ENCODE results near the gene TMCC3.

GRCh38 chr12:94621662-94622359, 28.5 kb downstream of the TMCC3 start:
- no peak for TF ChIP-seq CTCF (IDR thresholded peaks at IDR 0.05)
- TF ChIP-seq, protein P1, sequence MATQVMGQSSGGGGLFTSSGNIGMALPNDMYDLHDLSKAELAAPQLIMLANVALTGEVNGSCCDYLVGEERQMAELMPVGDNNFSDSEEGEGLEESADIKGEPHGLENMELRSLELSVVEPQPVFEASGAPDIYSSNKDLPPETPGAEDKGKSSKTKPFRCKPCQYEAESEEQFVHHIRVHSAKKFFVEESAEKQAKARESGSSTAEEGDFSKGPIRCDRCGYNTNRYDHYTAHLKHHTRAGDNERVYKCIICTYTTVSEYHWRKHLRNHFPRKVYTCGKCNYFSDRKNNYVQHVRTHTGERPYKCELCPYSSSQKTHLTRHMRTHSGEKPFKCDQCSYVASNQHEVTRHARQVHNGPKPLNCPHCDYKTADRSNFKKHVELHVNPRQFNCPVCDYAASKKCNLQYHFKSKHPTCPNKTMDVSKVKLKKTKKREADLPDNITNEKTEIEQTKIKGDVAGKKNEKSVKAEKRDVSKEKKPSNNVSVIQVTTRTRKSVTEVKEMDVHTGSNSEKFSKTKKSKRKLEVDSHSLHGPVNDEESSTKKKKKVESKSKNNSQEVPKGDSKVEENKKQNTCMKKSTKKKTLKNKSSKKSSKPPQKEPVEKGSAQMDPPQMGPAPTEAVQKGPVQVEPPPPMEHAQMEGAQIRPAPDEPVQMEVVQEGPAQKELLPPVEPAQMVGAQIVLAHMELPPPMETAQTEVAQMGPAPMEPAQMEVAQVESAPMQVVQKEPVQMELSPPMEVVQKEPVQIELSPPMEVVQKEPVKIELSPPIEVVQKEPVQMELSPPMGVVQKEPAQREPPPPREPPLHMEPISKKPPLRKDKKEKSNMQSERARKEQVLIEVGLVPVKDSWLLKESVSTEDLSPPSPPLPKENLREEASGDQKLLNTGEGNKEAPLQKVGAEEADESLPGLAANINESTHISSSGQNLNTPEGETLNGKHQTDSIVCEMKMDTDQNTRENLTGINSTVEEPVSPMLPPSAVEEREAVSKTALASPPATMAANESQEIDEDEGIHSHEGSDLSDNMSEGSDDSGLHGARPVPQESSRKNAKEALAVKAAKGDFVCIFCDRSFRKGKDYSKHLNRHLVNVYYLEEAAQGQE (IDR thresholded peaks at IDR 0.05; ENCODE audit: insufficient read depth in 1 of 2, low read depth in 2 of 2, low read length in 1 of 2) = no peak
- TF ChIP-seq SIN3A (IDR thresholded peaks at IDR 0.05; ENCODE audit: borderline replicate concordance, insufficient read depth, low read depth, low read length) = no peak
- TF ChIP-seq POLR2AphosphoS5 (IDR thresholded peaks at IDR 0.05; ENCODE audit: low read depth, low read length) = no peak

Data from Panc1 (cell line).